ENCODE data around the gene SLC24A3.
A peak's percentile ranks its signal among the peaks of the same experiment; 100 is the strongest.

SLC24A3 gene

GRCh38 chr20:19256906-19257595 lies 44.6 kb downstream of the SLC24A3 start:
- Histone ChIP-seq H3K4me3 (ENCODE audit: low read length) (no peak overlapping the region), H3K9ac (ENCODE audit: low read length) (no peak overlapping the region), H3K9me3 (ENCODE audit: insufficient read depth, low read length) (no peaks in the 10 kb centered on the region), H3K27ac (ENCODE audit: low read length) (no peak overlapping the region), H3K36me3 (replicated peaks; ENCODE audit: low read depth, low read length) (no peaks in the 10 kb centered on the region), H3K4me2 (ENCODE audit: low read length) (no peak overlapping the region), H2AFZ (ENCODE audit: low read depth, low read length) (no peak overlapping the region), H4K20me1 (ENCODE audit: insufficient read depth, low read length) (no peaks in the 10 kb centered on the region), H3K79me2 (ENCODE audit: low read length) (no peaks in the 10 kb centered on the region), H3K27me3 (ENCODE audit: low read depth, low read length) (peaks cover 10% of the 10 kb centered on the region), H3K4me1 (ENCODE audit: low read length) (peaks cover 33% of the 10 kb centered on the region)
- TF ChIP-seq CTCF (IDR thresholded peaks at IDR 0.05; ENCODE audit: low read depth, low read length) (no peak), EZH2phosphoT487 (IDR thresholded peaks at IDR 0.05; ENCODE audit: low read depth) (no peak)

- no peaks in the 10 kb centered on the region for H3K36me3 ChIP-seq (replicated peaks; ENCODE audit: low read depth, low read length)
- H3K4me3 ChIP-seq (ENCODE audit: low read length) = no peak overlapping the region
- H3K27me3 ChIP-seq (ENCODE audit: low read depth, low read length) = peaks cover 3% of the 10 kb centered on the region
- H3K27ac ChIP-seq (ENCODE audit: low read length) = no peak overlapping the region
- H3K4me1 ChIP-seq (ENCODE audit: low read length) = peaks cover 34% of the 10 kb centered on the region
- H3K9ac ChIP-seq (ENCODE audit: low read length) = no peak overlapping the region
- H2AFZ ChIP-seq (ENCODE audit: low read depth, low read length) = no peak overlapping the region
- H3K9me3 ChIP-seq (ENCODE audit: insufficient read depth, low read length) = no peaks in the 10 kb centered on the region
- no peak for TF ChIP-seq EZH2phosphoT487 (IDR thresholded peaks at IDR 0.05; ENCODE audit: low read depth)
- no peak for TF ChIP-seq CTCF (IDR thresholded peaks at IDR 0.05; ENCODE audit: low read depth, low read length)
- H4K20me1 ChIP-seq (ENCODE audit: insufficient read depth, low read length) = no peaks in the 10 kb centered on the region
- H3K4me2 ChIP-seq (ENCODE audit: low read length) = peak overlapping the region; percentile 52; the same call in 1 of the 2 replicates
- no peaks in the 10 kb centered on the region for H3K79me2 ChIP-seq (ENCODE audit: low read length)
These were observed 45.4 kb downstream of the SLC24A3 start for GRCh38 chr20:19257865-19258264.

GRCh38 chr20:19259141-19259591 lies 46.7 kb downstream of the SLC24A3 start:
- H3K4me1 ChIP-seq (ENCODE audit: low read length) = peaks cover 42% of the 10 kb centered on the region
- no peaks in the 10 kb centered on the region for H3K9me3 ChIP-seq (ENCODE audit: insufficient read depth, low read length)
- no peaks in the 10 kb centered on the region; the same call in 1 of the 2 replicates for H3K27me3 ChIP-seq (ENCODE audit: low read depth, low read length)
- H2AFZ ChIP-seq (ENCODE audit: low read depth, low read length) = peak overlapping the region; percentile 42; the same call in 1 of the 2 replicates
- no peak for TF ChIP-seq CTCF (IDR thresholded peaks at IDR 0.05; ENCODE audit: low read depth, low read length)
- TF ChIP-seq EZH2phosphoT487 (IDR thresholded peaks at IDR 0.05; ENCODE audit: low read depth) = no peak
- H3K4me3 ChIP-seq (ENCODE audit: low read length) = peak overlapping the region; percentile 46
- no peak overlapping the region; the same call in 1 of the 2 replicates for H3K9ac ChIP-seq (ENCODE audit: low read length)
- no peaks in the 10 kb centered on the region for H4K20me1 ChIP-seq (ENCODE audit: insufficient read depth, low read length)
- H3K36me3 ChIP-seq (replicated peaks; ENCODE audit: low read depth, low read length) = no peaks in the 10 kb centered on the region
- H3K4me2 ChIP-seq (ENCODE audit: low read length) = peak overlapping the region; percentile 52
- H3K79me2 ChIP-seq (ENCODE audit: low read length) = no peaks in the 10 kb centered on the region
- H3K27ac ChIP-seq (ENCODE audit: low read length) = peak overlapping the region; percentile 34

- no peaks in the 10 kb centered on the region for H3K9me3 ChIP-seq (ENCODE audit: insufficient read depth, low read length)
- no peaks in the 10 kb centered on the region for H4K20me1 ChIP-seq (ENCODE audit: insufficient read depth, low read length)
- H3K9ac ChIP-seq (ENCODE audit: low read length) = peak overlapping the region; percentile 10; the same call in 1 of the 2 replicates
- H3K4me3 ChIP-seq (ENCODE audit: low read length) = peak overlapping the region; percentile 57
- H3K27me3 ChIP-seq (ENCODE audit: low read depth, low read length) = peaks cover 7% of the 10 kb centered on the region; the same call in 1 of the 2 replicates
- peak overlapping the region; percentile 75 for H2AFZ ChIP-seq (ENCODE audit: low read depth, low read length)
- H3K4me1 ChIP-seq (ENCODE audit: low read length) = peaks cover 42% of the 10 kb centered on the region
- no peak for TF ChIP-seq EZH2phosphoT487 (IDR thresholded peaks at IDR 0.05; ENCODE audit: low read depth)
- TF ChIP-seq CTCF (IDR thresholded peaks at IDR 0.05; ENCODE audit: low read depth, low read length) = no peak
- no peaks in the 10 kb centered on the region for H3K79me2 ChIP-seq (ENCODE audit: low read length)
- H3K36me3 ChIP-seq (replicated peaks; ENCODE audit: low read depth, low read length) = no peaks in the 10 kb centered on the region
- peak overlapping the region; percentile 61 for H3K4me2 ChIP-seq (ENCODE audit: low read length)
- H3K27ac ChIP-seq (ENCODE audit: low read length) = peak overlapping the region; percentile 39
These were observed 48.1 kb downstream of the SLC24A3 start for GRCh38 chr20:19260412-19261090.
